ENCODE results near the gene VWA7.

Gene VWA7

DNA sequence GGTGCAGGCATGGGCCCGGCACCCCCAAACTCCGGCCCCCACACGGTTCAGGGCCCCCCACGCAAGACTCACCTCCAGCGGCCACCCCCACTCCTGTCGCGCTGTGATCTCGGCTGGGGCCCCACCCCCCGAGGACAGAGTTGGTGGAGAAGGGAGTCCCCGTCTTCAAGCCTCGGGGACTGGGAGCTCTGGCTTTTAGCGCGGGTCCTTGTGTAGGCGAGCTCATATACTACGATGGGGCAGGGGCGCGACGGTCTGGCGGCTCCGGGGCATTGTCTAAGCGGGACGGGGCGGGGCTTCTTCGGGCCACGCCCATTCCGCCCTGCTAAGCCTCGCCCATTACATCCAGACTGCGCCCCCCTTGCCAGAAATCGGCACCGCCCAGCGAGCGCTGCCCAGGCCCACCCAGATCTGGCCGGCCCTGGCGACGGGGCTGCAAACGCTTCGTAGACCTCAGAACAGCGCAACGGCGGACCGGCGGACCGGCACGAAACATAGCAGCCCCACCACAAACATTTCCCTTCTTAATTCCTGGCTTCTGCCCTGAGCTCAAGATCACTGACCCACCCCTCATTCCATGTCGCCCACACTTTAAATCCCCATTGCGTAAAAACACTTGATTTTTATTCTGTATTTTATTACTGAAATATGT lies 47.0 kb downstream of the VWA7 start (continued):
- TF ChIP-seq, protein P1, sequence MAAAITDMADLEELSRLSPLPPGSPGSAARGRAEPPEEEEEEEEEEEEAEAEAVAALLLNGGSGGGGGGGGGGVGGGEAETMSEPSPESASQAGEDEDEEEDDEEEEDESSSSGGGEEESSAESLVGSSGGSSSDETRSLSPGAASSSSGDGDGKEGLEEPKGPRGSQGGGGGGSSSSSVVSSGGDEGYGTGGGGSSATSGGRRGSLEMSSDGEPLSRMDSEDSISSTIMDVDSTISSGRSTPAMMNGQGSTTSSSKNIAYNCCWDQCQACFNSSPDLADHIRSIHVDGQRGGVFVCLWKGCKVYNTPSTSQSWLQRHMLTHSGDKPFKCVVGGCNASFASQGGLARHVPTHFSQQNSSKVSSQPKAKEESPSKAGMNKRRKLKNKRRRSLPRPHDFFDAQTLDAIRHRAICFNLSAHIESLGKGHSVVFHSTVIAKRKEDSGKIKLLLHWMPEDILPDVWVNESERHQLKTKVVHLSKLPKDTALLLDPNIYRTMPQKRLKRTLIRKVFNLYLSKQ (tag by site-specific recombination; IDR thresholded peaks at IDR 0.05; ENCODE audit: borderline replicate concordance): no peak
- TF ChIP-seq GFI1B (tag by site-specific recombination; IDR thresholded peaks at IDR 0.05) (no peak), ZNF132 (tag by site-specific recombination; IDR thresholded peaks at IDR 0.05; ENCODE audit: borderline replicate concordance) (no peak), ZNF211 (tag by site-specific recombination; IDR thresholded peaks at IDR 0.05; ENCODE audit: low read depth) (no peak), ZNF433 (tag by site-specific recombination; IDR thresholded peaks at IDR 0.05; ENCODE audit: low read depth) (no peak), KLF7 (tag by site-specific recombination; IDR thresholded peaks at IDR 0.05; ENCODE audit: borderline replicate concordance) (peak; percentile 38; the same call in 1 of the 2 replicates), KLF8 (tag by site-specific recombination; IDR thresholded peaks at IDR 0.05) (peak; percentile 95), EGR2 (tag by site-specific recombination; IDR thresholded peaks at IDR 0.05; ENCODE audit: low read depth) (peak; percentile 68; the same call in 1 of the 2 replicates), ZNF701 (tag by site-specific recombination; IDR thresholded peaks at IDR 0.05) (no peak), ZNF585B (tag by site-specific recombination; IDR thresholded peaks at IDR 0.05) (no peak), ZNF624 (tag by site-specific recombination; IDR thresholded peaks at IDR 0.05) (no peak), ZNF169 (tag by site-specific recombination; IDR thresholded peaks at IDR 0.05) (no peak), ZNF555 (tag by site-specific recombination; conservative IDR thresholded peaks at IDR 0.05) (no peak), ZNF274 (IDR thresholded peaks at IDR 0.05; ENCODE audit: low read length) (no peak), ZNF274 (tag by site-specific recombination; IDR thresholded peaks at IDR 0.05; ENCODE audit: borderline replicate concordance) (no peak), SETDB1 (IDR thresholded peaks at IDR 0.05; ENCODE audit: insufficient read length, low read length) (no peak), ZNF747 (tag by site-specific recombination; IDR thresholded peaks at IDR 0.05) (no peak), ZNF335 (tag by site-specific recombination; conservative IDR thresholded peaks at IDR 0.05) (peak; percentile 96), YY2 (tag by site-specific recombination; IDR thresholded peaks at IDR 0.05) (no peak), ZNF112 (tag by site-specific recombination; IDR thresholded peaks at IDR 0.05) (no peak), ZNF184 (tag by site-specific recombination; IDR thresholded peaks at IDR 0.05) (no peak), ZNF530 (tag by site-specific recombination; IDR thresholded peaks at IDR 0.05; ENCODE audit: low read depth) (no peak), BCL11B (tag by site-specific recombination; IDR thresholded peaks at IDR 0.05; ENCODE audit: low read depth) (0 out of 2 replicates have a peak, but pooled peaks have one; percentile 27)
- TF ChIP-seq, protein P2, sequence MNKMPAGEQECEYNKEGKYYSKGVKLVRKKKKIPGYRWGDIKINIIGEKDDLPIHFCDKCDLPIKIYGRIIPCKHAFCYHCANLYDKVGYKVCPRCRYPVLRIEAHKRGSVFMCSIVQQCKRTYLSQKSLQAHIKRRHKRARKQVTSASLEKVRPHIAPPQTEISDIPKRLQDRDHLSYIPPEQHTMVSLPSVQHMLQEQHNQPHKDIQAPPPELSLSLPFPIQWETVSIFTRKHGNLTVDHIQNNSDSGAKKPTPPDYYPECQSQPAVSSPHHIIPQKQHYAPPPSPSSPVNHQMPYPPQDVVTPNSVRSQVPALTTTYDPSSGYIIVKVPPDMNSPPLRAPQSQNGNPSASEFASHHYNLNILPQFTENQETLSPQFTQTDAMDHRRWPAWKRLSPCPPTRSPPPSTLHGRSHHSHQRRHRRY (tag by site-specific recombination; IDR thresholded peaks at IDR 0.05): no peak
- TF ChIP-seq, protein P3, sequence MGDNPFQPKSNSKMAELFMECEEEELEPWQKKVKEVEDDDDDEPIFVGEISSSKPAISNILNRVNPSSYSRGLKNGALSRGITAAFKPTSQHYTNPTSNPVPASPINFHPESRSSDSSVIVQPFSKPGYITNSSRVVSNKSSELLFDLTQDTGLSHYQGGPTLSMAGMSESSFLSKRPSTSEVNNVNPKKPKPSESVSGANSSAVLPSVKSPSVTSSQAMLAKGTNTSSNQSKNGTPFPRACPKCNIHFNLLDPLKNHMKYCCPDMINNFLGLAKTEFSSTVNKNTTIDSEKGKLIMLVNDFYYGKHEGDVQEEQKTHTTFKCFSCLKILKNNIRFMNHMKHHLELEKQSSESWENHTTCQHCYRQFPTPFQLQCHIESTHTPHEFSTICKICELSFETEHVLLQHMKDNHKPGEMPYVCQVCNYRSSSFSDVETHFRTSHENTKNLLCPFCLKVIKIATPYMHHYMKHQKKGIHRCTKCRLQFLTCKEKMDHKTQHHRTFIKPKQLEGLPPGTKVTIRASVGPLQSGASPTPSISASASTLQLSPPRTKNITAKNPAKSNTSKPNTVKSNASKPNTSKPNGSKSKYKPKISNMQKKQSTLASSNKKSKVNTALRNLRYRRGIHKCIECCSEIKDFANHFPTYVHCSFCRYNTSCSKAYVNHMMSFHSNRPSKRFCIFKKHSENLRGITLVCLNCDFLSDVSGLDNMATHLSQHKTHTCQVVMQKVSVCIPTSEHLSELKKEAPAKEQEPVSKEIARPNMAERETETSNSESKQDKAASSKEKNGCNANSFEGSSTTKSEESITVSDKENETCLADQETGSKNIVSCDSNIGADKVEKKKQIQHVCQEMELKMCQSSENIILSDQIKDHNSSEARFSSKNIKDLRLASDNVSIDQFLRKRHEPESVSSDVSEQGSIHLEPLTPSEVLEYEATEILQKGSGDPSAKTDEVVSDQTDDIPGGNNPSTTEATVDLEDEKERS (tag by site-specific recombination; IDR thresholded peaks at IDR 0.05): no peak
- TF ChIP-seq, protein P4, sequence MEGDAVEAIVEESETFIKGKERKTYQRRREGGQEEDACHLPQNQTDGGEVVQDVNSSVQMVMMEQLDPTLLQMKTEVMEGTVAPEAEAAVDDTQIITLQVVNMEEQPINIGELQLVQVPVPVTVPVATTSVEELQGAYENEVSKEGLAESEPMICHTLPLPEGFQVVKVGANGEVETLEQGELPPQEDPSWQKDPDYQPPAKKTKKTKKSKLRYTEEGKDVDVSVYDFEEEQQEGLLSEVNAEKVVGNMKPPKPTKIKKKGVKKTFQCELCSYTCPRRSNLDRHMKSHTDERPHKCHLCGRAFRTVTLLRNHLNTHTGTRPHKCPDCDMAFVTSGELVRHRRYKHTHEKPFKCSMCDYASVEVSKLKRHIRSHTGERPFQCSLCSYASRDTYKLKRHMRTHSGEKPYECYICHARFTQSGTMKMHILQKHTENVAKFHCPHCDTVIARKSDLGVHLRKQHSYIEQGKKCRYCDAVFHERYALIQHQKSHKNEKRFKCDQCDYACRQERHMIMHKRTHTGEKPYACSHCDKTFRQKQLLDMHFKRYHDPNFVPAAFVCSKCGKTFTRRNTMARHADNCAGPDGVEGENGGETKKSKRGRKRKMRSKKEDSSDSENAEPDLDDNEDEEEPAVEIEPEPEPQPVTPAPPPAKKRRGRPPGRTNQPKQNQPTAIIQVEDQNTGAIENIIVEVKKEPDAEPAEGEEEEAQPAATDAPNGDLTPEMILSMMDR (tag by site-specific recombination; IDR thresholded peaks at IDR 0.05): peak; percentile 72
- TF ChIP-seq, protein P5, sequence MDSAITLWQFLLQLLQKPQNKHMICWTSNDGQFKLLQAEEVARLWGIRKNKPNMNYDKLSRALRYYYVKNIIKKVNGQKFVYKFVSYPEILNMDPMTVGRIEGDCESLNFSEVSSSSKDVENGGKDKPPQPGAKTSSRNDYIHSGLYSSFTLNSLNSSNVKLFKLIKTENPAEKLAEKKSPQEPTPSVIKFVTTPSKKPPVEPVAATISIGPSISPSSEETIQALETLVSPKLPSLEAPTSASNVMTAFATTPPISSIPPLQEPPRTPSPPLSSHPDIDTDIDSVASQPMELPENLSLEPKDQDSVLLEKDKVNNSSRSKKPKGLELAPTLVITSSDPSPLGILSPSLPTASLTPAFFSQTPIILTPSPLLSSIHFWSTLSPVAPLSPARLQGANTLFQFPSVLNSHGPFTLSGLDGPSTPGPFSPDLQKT (IDR thresholded peaks at IDR 0.05; ENCODE audit: borderline replicate concordance, low read depth, low read length): no peak
- TF ChIP-seq, protein P6, sequence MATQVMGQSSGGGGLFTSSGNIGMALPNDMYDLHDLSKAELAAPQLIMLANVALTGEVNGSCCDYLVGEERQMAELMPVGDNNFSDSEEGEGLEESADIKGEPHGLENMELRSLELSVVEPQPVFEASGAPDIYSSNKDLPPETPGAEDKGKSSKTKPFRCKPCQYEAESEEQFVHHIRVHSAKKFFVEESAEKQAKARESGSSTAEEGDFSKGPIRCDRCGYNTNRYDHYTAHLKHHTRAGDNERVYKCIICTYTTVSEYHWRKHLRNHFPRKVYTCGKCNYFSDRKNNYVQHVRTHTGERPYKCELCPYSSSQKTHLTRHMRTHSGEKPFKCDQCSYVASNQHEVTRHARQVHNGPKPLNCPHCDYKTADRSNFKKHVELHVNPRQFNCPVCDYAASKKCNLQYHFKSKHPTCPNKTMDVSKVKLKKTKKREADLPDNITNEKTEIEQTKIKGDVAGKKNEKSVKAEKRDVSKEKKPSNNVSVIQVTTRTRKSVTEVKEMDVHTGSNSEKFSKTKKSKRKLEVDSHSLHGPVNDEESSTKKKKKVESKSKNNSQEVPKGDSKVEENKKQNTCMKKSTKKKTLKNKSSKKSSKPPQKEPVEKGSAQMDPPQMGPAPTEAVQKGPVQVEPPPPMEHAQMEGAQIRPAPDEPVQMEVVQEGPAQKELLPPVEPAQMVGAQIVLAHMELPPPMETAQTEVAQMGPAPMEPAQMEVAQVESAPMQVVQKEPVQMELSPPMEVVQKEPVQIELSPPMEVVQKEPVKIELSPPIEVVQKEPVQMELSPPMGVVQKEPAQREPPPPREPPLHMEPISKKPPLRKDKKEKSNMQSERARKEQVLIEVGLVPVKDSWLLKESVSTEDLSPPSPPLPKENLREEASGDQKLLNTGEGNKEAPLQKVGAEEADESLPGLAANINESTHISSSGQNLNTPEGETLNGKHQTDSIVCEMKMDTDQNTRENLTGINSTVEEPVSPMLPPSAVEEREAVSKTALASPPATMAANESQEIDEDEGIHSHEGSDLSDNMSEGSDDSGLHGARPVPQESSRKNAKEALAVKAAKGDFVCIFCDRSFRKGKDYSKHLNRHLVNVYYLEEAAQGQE (tag by site-specific recombination; IDR thresholded peaks at IDR 0.05): no peak
